Endothelial cell of umbilical vein (primary cell): ENCODE measurements around the gene TFAP2A. TPM values are rescaled to one million over a fixed set of nuclear protein-coding genes. Genes with fewer than 3 reads are reported as not detected.

Experiments used
- BruUV-seq: library from RNA; stranded (reverse); fragments of 400-500 nt; replicated peaks from 2 replicates; lab custom pipeline; 2021; lab: Mats Ljungman, UMichigan
- CTCF ChIA-PET: fragments of 300-600, 350-600 bp; sonication (Branson Sonifier 250); formaldehyde crosslinking; loops from one replicate; lab custom pipeline; 2021; ENCODE audit warnings: antibody characterized with exemption, inconsistent platforms; lab: Charles Lee
- POLR2A ChIA-PET: fragments of 300-600, 350-600 bp; sonication (Branson Sonifier 250); formaldehyde crosslinking; loops from one replicate; lab custom pipeline; 2021; ENCODE audit warnings: antibody characterized with exemption, inconsistent platforms; lab: Charles Lee
- DNase-seq: peaks from one replicate; pipeline ENCODE4 v3.0.0-alpha.2; 2011; ENCODE audit warnings: low read depth, low spot score
- FAIRE-seq: peaks from 2 replicates; lab custom pipeline; 2011; peaks lifted over from hg19 to GRCh38; lab: Jason Lieb, UNC
- H2AFZ ChIP-seq: 2 replicates; pipeline ENCODE4 v1.6.0; 2012; ENCODE audit warnings: low read depth, low read length, control low read depth, inconsistent platforms
- H3K27ac ChIP-seq: 2 replicates; pipeline ENCODE4 v1.5.1; 2011; ENCODE audit warnings: low read depth, mild to moderate bottlenecking, control low read depth, low read length, moderate library complexity; ENCODE audit not compliant: insufficient read depth
- H3K27me3 ChIP-seq, 2 experiments: 2 replicates each; pipeline versions ENCODE4 v1.6.0 to v1.6.1; 2011; ENCODE audit warnings: low read length in 2 of 2, mixed read lengths in 1 of 2; ENCODE audit not compliant: control insufficient read depth in 2 of 2, insufficient read depth in 2 of 2
- H3K36me3 ChIP-seq, 2 experiments: 2 replicates in 1 of 2; 3 replicates in 1 of 2; pipeline ENCODE4 v1.5.1; 2011; ENCODE audit warnings: low read length in 2 of 2, mild to moderate bottlenecking in 1 of 2, moderate library complexity in 1 of 2; ENCODE audit not compliant: control insufficient read depth in 2 of 2, insufficient read depth in 2 of 2; ENCODE audit errors: extremely low read depth in 1 of 2
- H3K4me1 ChIP-seq: 3 replicates; pipeline ENCODE4 v1.5.1; 2011; ENCODE audit warnings: mild to moderate bottlenecking, low read length; ENCODE audit not compliant: control insufficient read depth, insufficient read depth; ENCODE audit errors: extremely low read depth
- H3K4me2 ChIP-seq: 2 replicates; pipeline ENCODE4 v1.6.1; 2011; ENCODE audit warnings: low read length, control low read depth, mixed read lengths; ENCODE audit not compliant: insufficient read depth
- H3K4me3 ChIP-seq, 3 experiments: fragments of 200-600 bp in 1 of 3; sonication (generic), shearing (Covaris generic) in 1 of 3; replicated peaks in 1 of 3; 2 replicates each; pipeline ENCODE4 v1.5.1; 2011 to 2016; ENCODE audit warnings: control low read depth in 3 of 3, low read length in 3 of 3, mild to moderate bottlenecking in 2 of 3, inconsistent platforms in 1 of 3, low read depth in 1 of 3, moderate library complexity in 1 of 3; ENCODE audit not compliant: insufficient read depth in 1 of 3
- H3K79me2 ChIP-seq: 2 replicates; pipeline ENCODE4 v1.6.0; 2012; ENCODE audit warnings: low read length, inconsistent platforms; ENCODE audit not compliant: control insufficient read depth, insufficient read depth
- H3K9ac ChIP-seq: replicated peaks from 2 replicates; pipeline ENCODE3; 2011; ENCODE audit warnings: low read length, control low read depth; ENCODE audit not compliant: insufficient read depth; ENCODE audit errors: extremely low read depth
- H3K9me1 ChIP-seq: replicated peaks from 3 replicates; pipeline ENCODE4 v1.6.0; 2011; ENCODE audit warnings: mild to moderate bottlenecking, low read length; ENCODE audit not compliant: control insufficient read depth, insufficient read depth; ENCODE audit errors: extremely low read depth
- H3K9me3 ChIP-seq: replicated peaks from 2 replicates; pipeline ENCODE4 v1.5.1; 2012; ENCODE audit warnings: low read length, inconsistent platforms; ENCODE audit not compliant: control insufficient read depth, insufficient read depth
- H4K20me1 ChIP-seq: replicated peaks from 2 replicates; pipeline ENCODE3; 2011; ENCODE audit warnings: mild to moderate bottlenecking, low read length; ENCODE audit not compliant: control insufficient read depth, insufficient read depth; ENCODE audit errors: extremely low read depth
- EZH2 ChIP-seq: IDR thresholded peaks from 2 replicates; pipeline ENCODE4 v1.6.1; 2012; ENCODE audit warnings: borderline replicate concordance, low read depth, mild to moderate bottlenecking, moderate library complexity, low read length, inconsistent platforms; ENCODE audit not compliant: severe bottlenecking
- FOS ChIP-seq: IDR thresholded peaks from 2 replicates; pipeline ENCODE4 v1.6.1; 2011; ENCODE audit warnings: mild to moderate bottlenecking, low read length, moderate library complexity, borderline replicate concordance; ENCODE audit not compliant: insufficient read depth
- GATA2 ChIP-seq: IDR thresholded peaks from 2 replicates; pipeline ENCODE4 v1.7.0; 2011; ENCODE audit warnings: low read depth, mild to moderate bottlenecking, moderate library complexity, mixed read lengths, low read length; ENCODE audit not compliant: insufficient read length, insufficient read depth
- JUN ChIP-seq: IDR thresholded peaks from 2 replicates; pipeline ENCODE4 v1.6.1; 2011; ENCODE audit warnings: borderline replicate concordance, low read depth; ENCODE audit not compliant: insufficient read length, insufficient read depth
- MYC ChIP-seq: IDR thresholded peaks from one replicate; pipeline ENCODE4 v1.6.1; 2011; ENCODE audit warnings: mild to moderate bottlenecking, low read depth, low read length
- POLR2A ChIP-seq: IDR thresholded peaks from 2 replicates; pipeline ENCODE4 v1.6.1; 2012; ENCODE audit warnings: low read depth, mild to moderate bottlenecking, control low read depth, low read length
- POLR2AphosphoS5 ChIP-seq: IDR thresholded peaks from 2 replicates; pipeline ENCODE4 v1.6.1; 2012; ENCODE audit warnings: low read depth, mild to moderate bottlenecking, control low read depth, low read length, moderate library complexity; ENCODE audit not compliant: insufficient read depth
- dilution Hi-C: fragments of 300-500 bp; cut with MboI; formaldehyde crosslinking; loops from one replicate; pipeline ENCODE4 v1.15.0; 2019; ENCODE audit warnings: low sequenced_read_pairs; ENCODE audit not compliant: extremely low pct_ligation_motif_present
- intact Hi-C: fragments of 100-400 bp; cut with micrococcal nuclease; formaldehyde crosslinking; loops from one replicate; pipeline ENCODE4 v1.10.0; 2022
- polyA plus RNA-seq, 4 experiments: library from polyadenylated mRNA; depleted of rRNA in 3 of 4; stranded (reverse) in 3 of 4; unstranded in 1 of 4; fragments of >200 nt; gene quantifications; 2 replicates each; pipeline versions ENCODE4 v1.2.1 to v1.2.3, GENCODE V29; 2011 to 2012; ENCODE audit warnings: missing spikeins in 1 of 4
- total RNA-seq: library from RNA; stranded (reverse); gene quantifications from 2 replicates; pipeline ENCODE4 v1.2.3, GENCODE V29; 2021
- TF ChIP-seq, protein P1 (sequence below), 2 donors: IDR thresholded peaks; 1 replicate in 1 of 2; 2 replicates in 1 of 2; pipeline ENCODE4 v1.5.1; 2011; ENCODE audit warnings: low read length in 2 of 2, mild to moderate bottlenecking in 2 of 2, moderate library complexity in 2 of 2, control low read depth in 1 of 2, inconsistent platforms in 1 of 2, low read depth in 1 of 2; ENCODE audit not compliant: insufficient read depth in 1 of 2; ENCODE audit errors: extremely low read depth in 1 of 2
- TF ChIP-seq, protein P2 (sequence below): IDR thresholded peaks from 2 replicates; pipeline ENCODE4 v1.6.1; 2011; ENCODE audit not compliant: insufficient read depth, insufficient read length

TFAP2A gene
- total and polyA plus RNA-seq, 2 donors (not counting 3 experiments of a cell fraction or from before 2014, with no cell fraction given), result 0.06 TPM; not detected in 1

DNA sequence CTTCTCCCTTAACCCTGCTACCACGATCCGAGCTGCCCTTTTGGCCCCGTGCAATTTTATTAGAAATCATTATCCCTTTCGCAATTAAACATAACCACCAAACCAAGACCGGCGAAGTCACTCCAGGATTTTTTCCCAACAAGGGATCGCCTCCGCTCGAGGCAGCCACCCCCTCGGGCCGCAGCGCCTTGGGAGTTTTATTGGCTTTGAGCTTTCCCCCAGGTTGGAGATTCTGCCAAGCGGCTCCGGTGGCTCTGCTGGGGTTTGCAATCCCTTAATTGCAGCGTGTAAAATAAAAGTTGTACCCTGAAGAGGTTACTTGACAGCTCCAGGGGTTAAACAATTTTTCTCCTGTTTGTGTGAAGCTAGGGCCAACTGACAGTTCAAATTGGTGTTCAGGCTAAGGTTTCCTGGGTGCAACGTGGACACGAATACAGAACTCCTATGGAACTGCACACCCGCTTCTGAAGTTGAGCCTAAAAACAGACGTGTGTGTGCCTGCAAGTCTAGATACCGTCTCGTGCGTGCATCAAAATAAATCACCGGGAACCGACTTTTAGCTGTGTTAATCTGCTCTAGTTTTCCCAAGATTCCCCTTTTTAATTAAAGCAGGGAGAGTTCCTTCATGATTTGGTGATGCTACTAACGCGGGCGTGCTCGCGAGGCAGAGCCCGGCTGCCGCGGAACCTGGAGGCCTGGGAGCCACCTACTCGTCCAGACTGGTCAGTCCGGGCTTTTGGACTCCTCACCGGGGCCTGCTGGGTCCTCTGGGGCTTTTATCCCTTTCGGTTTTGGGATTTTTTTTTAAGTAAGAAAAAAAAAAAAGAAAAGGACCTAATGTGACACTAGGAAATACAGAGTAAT, 975 bp upstream of the TFAP2A start:
- BruUV-seq, result no TSS peak
- Histone ChIP-seq H3K4me1 (peaks cover 9% of the 10 kb centered on the region), H3K9ac (no peak overlapping the region), H4K20me1 (no peaks in the 10 kb centered on the region), H2AFZ (no peak overlapping the region), H3K4me3 (no peak overlapping the region), H3K27me3 (peaks cover 83 to 96% of the 10 kb centered on the region in 2 experiments), H3K79me2 (no peaks in the 10 kb centered on the region), H3K9me3 (no peaks in the 10 kb centered on the region), H3K36me3 (no peaks in the 10 kb centered on the region), H3K4me2 (no peak overlapping the region), H3K9me1 (no peaks in the 10 kb centered on the region), H3K27ac (no peak overlapping the region)
- POLR2A ChIA-PET, result no interaction called here
- FAIRE-seq (no peak), DNase-seq (no peak)
- CTCF ChIA-PET, result interaction anchor here (0.9 to 3.1 kb wide), 6 partner anchors 9 to 1433 kb away, joined by 4 to 25 read pairs (median 8); no protein-coding TSS in a partner anchor
- TF ChIP-seq JUN, result no peak
- TF ChIP-seq, protein P1, sequence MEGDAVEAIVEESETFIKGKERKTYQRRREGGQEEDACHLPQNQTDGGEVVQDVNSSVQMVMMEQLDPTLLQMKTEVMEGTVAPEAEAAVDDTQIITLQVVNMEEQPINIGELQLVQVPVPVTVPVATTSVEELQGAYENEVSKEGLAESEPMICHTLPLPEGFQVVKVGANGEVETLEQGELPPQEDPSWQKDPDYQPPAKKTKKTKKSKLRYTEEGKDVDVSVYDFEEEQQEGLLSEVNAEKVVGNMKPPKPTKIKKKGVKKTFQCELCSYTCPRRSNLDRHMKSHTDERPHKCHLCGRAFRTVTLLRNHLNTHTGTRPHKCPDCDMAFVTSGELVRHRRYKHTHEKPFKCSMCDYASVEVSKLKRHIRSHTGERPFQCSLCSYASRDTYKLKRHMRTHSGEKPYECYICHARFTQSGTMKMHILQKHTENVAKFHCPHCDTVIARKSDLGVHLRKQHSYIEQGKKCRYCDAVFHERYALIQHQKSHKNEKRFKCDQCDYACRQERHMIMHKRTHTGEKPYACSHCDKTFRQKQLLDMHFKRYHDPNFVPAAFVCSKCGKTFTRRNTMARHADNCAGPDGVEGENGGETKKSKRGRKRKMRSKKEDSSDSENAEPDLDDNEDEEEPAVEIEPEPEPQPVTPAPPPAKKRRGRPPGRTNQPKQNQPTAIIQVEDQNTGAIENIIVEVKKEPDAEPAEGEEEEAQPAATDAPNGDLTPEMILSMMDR (IDR thresholded peaks at IDR 0.05; ENCODE audit: extremely low read depth in 1 of 2, insufficient read depth in 1 of 2, low read depth in 1 of 2, low read length in 2 of 2), result no peak
- TF ChIP-seq, protein P2, sequence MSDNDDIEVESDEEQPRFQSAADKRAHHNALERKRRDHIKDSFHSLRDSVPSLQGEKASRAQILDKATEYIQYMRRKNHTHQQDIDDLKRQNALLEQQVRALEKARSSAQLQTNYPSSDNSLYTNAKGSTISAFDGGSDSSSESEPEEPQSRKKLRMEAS, result no peak
- TF ChIP-seq POLR2AphosphoS5, result no peak
- no peak for TF ChIP-seq FOS
- TF ChIP-seq GATA2, result no peak
- TF ChIP-seq EZH2, result no peak
- TF ChIP-seq MYC, result no peak
- TF ChIP-seq POLR2A, result no peak
- intact Hi-C loops (no loop called here), dilution Hi-C loops (no loop called here)
